Raji (cell line): Measurements from ENCODE around the gene RASSF5.

Source experiments
- POLR2A ChIP-seq: IDR thresholded peaks from 2 replicates; pipeline ENCODE4 v1.6.1; 2011; ENCODE audit warnings: low read depth, low read length, control low read depth; ENCODE audit not compliant: insufficient read depth

RASSF5 gene

DNA sequence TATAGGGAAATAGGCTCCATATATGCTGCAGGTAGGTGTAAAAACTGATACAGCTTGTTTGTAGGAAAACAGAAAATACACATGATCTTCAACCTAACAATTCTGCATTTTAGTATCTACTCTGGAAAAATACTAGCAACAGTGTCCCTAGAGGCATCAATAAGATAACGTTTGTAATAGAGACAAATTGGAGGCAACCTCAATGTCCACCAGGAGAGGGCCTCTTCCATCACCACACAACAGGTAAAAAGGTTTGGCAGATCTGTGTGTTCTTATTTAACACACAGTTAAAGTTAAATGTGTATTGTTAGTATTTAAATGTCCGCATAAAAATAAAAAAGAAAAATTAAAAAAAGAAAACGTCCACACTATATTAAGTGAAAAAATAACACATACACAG lies 99.5 kb downstream of the RASSF5 start:
- TF ChIP-seq POLR2A = no peak

DNA sequence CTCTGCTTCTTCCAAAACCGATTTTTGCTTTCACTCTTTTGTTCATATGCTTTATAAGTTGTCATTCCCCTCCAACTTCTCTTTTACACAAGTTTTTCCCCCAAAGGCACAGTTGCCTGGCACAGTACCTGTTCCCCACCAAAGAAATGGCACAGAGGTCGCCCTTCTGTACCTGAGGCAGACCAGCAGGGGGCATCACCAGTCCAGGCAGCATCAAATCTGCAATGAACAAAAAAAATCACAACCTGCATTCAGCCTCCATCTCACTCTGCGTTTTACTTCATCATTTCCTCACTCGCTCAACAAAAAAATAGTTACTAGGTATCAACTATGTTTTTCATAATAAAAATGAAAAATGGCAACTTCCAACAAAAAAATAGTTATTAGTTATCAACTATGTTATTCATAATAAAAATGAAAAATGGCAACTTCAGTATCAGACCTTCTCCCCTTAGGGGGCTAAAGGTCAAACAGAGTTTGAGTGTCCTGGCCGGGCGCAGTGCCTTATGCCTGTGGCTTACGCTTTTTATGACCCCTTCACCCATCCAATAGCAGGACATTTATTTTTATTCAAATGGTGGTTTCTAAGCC lies 100.9 kb downstream of the RASSF5 start:
- no peak for TF ChIP-seq POLR2A

DNA sequence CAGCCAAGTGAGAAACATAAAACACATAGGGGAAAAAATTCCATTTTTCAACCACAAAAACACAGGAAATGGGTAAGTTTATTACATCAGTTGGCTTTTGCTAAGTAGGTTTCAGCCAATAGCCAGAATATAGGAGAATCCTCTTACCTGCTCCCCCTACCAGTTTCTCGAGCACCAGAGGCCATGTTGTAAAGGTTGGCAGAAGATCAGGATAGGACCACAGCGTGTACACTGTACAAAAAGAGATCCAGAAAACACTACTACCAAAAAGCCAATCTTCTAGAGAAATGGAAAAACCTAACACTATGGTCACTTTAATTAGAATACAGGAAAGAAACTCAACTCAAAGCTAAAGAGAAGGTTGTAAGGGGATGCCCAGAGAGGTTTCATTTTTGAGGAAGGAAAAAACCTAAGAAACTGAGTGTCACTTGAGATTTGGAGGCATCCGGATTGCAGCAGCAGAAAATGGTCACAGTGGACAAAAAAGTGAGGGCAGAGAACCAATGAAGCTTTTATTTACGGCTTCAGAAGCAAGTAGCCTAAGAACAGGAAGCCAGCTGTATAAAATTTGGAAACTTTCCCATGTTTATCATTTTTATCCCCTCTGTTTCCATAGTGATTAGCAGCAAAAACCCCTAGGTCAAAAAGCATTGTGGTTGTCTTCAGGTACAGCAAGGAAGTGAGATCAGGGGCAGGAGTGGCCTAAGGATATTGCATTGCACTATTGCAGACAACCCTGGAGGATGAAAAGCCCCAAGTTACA lies 102.1 kb downstream of the RASSF5 start:
- no peak for TF ChIP-seq POLR2A

DNA sequence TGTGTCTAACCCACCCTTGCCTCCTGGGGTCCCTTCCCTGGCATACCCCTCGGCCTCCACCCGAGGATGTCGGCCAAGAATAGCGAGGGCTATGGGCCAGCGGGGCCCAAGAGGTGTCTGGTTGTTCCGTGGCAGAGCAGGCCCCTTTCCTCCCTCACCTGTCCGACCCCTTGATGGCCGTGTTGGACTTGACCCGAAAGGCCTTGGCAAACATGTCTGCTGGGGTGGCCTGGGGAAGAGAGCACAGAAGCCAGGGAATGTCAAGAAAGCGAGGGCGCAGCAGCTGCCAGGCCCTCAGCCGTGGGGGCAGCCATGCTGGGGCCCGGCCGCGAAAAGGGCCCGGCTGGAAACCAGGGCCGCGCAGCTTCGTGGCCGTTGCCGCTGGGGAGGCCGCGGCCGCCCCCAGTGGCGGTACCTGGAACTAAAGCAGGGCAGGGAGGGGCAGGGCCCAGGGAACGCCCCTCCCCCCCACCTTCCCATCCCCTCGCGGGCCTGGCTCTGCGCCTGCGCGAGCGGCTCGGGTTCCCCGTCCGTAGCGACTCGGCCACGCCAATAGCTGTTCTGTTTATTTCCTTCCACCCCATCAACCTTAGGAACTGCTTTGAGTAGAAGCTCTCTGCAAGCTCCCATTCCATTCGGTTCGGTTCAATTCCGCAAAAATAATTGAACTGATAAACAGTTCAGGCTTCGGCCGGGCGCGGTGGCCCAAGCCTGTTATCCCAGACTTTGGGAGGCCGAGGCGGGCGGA lies 105.0 kb downstream of the RASSF5 start, which contains the start of gene EIF2D:
EIF2D (minus strand) TSS at position 337 of the 748 bp plus-strand sequence; CDS start at position 214, 123 bp downstream.
- peak; percentile 94 for TF ChIP-seq POLR2A

DNA sequence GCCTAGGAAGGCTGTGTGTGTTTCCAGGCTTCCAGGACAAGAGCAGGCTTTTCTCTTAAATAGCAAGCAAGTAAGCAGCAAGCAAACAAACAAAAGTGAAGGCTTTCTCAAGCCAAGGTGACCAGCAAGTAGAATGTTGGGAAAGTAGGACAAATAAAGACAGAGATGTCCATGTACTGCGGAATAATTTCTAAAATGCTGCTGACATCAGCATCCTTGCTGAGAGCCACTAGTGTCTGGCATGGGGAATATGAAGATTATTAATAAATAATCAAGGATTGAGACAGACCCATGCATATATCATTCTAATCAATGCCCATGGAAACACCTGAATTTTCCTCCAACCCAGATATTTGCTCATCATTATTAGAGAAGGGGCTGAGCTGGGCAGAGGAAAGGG lies 121.6 kb downstream of the RASSF5 start:
- TF ChIP-seq POLR2A = no peak

DNA sequence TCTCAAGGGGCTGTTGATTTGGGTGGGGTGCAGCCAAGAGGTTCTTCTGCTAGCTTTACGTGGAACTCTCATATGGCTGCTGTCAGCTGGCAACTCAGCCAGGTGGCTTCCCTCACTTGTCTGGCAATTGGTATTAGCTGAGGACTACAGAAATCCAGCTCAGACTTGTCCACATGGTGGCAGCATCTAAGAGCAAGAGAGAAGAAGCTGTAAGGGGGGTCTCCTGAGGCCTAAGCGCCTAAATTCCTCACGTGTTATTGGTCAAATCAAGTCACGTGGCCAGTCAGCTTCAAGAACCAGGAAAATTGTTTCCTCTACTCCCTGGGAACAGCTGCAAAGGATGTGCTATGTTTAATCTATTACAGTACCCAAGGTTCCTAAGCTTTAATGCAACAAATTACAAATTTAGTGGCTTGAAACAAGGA lies 123.8 kb downstream of the RASSF5 start:
- 0 out of 2 replicates have a peak, but pooled peaks have one; percentile 12 for TF ChIP-seq POLR2A

DNA sequence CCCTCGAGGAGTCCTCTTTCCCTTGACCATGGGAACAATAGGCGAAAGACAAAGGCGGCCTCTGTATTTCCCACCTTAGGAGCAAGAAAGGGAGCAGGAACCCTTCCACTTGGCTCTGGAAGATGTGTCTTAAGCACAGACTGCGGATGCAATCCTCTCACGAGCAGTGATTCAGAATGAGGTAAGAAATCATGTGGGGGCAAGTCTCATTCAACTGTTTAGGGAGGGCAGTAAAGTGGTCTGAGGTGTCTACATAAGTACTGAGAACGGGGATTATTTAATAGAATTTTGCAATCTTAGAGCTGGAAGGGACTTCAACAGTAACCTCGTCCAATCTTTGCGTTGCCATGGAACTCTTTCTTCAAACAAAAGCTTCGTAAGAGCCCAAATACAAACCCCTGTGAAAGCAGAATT lies 126.4 kb downstream of the RASSF5 start:
- no peak for TF ChIP-seq POLR2A

DNA sequence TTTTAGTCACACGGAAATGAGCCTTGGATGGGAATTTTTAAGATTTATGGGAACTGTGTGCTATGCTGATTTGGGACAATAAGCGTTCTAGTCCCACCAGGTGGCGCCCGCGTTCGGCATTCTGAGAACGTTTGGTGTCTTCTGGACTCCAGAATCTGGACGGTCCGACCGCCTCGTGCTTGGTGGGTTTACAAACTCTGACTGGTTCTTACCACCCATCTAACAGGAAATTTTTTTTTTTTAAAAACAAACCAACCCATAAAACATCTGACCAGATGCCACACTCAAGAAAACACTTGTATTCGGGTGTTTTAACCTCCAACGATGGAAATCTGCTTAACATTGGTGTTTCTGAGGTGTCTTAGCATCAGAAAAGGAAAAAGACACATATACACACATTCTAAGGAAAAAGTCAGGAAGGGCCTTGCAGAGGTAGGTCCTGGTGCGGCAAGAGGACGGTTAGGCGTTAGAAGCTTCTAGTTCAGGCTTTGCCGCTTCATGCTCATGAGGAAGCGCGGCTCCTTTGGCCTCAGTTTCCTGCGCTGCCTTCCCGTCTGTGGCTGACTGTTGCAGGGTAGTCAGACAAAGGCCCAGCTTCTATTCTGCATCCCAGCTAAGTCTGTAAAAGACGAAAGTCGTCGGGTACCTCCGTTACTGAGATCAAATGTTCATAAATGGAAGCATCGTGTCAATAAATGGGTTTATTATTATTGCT lies 127.2 kb downstream of the RASSF5 start:
- TF ChIP-seq POLR2A = no peak; the same call in 1 of the 2 replicates

DNA sequence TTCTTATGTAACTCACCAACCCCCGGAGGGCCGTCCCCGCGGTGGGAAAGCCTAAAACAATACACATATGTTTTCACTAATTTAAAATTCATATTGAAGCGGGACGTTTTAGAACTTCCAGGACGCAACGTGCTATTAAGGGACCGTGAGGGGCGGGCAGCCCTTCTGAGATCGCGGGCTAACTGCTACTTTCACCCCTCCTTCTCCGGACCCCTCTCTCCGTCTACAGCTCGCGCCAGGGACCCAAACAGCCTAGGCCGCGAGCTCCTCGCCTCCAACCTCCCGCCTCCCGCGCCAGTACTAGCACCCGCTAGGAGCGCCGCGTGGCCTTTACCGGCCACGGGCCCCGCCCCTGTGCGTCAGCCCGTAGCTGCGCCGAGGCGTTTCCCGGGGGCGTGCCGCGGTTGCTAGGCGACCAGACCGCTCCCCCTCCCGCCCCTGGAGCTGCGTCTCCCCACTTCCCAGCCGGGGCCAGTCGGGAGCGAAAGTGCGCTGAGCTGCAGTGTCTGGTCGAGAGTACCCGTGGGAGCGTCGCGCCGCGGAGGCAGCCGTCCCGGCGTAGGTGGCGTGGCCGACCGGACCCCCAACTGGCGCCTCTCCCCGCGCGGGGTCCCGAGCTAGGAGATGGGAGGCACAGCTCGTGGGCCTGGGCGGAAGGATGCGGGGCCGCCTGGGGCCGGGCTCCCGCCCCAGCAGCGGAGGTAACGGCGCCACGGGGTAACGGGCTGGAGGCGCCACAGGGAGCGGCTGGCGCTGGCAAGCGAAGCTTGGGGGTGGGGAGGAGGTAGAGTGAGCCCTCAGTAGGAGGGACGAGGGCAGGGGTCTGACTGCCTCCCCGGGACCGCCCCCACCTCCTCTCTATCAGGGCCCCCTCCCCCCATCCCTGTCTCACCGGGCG lies 128.0 kb downstream of the RASSF5 start, which contains the start of gene DYRK3:
DYRK3 (plus strand) TSS at position 457 of the 898 bp plus-strand sequence; CDS start at position 625, 168 bp downstream.
- TF ChIP-seq POLR2A = peak; percentile 95

DNA sequence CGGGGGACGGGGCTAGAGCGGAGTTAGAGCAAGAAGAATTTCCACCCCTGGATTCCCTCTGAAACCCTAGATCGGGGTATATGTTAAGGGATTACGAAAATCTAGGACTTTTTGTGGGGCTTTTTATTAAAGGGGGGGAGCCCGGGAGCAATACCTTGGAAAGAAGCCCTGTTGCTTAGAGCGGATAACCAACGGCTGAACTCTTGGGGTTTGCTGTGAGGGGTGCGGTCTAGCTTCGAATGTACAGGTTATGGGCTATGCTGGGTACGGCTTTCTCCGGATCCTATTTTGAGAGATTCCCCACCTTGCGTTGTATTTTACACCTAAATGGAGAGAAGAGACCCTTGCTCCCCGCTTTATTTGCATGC lies 128.6 kb downstream of the RASSF5 start:
- TF ChIP-seq POLR2A = no peak

DNA sequence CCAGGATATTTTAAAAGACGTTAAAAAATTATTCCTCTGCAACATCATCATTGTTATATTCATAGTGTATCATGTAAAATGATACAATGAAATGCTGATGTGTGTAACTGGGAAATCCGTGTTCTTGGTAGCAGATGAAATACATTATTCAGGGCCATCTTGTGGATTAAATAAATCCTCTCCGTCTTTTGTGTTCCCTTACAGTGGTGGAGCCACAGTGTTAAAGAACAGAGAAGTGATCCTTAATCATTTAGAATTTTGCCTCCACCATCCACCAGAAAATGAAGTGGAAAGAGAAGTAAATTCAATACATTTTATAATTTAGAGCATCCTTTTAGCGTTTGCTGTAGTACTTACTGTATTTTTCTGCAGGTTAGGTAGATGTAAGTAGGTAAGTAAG lies 129.3 kb downstream of the RASSF5 start:
- TF ChIP-seq POLR2A = no peak

DNA sequence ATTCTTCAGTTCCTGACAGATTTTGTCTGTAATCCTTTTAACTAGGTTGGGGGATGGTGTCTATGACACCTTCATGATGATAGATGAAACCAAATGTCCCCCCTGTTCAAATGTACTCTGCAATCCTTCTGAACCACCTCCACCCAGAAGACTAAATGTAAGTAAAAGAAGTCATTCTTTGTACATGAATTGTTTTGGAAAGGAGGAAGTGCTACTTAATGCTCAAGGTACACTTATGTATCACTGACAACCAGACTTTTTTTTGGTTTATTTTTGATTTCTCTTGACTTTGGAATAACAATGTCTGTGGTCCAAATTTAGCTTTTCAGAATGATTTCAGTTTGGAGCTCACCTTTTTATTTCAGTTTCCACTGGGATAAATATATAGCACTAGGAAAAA lies 130.3 kb downstream of the RASSF5 start:
- no peak for TF ChIP-seq POLR2A
